Measurements from ENCODE around the gene ADAM19.

The ADAM19 gene

GRCh38 chr5:157575381-157576020 is at the start of gene ADAM19:
Gene ADAM19, minus strand, starts transcription at chr5:157575775. Its CDS starts 79 bp downstream, at chr5:157575696.
- peak; percentile 71 for DNase-seq

GRCh38 chr5:157624144-157624543 is 48.6 kb upstream of the ADAM19 start:
- DNase-seq: no peak

GRCh38 chr5:157620776-157621175 is 45.2 kb upstream of the ADAM19 start:
- no peak for DNase-seq

- no peak for DNase-seq
Observed at GRCh38 chr5:157618191-157618765, 42.7 kb upstream of the ADAM19 start.

- no peak for DNase-seq
Observed at GRCh38 chr5:157616785-157617184, 41.2 kb upstream of the ADAM19 start.

GRCh38 chr5:157613385-157614245 is 38.0 kb upstream of the ADAM19 start:
- no peak for DNase-seq

- DNase-seq: no peak
Observed at GRCh38 chr5:157612581-157612980, 37.0 kb upstream of the ADAM19 start.

GRCh38 chr5:157611571-157612476 is 36.2 kb upstream of the ADAM19 start:
- peak; percentile 73 for DNase-seq

- DNase-seq: no peak
Observed at GRCh38 chr5:157610990-157611389, 35.4 kb upstream of the ADAM19 start.

- DNase-seq: no peak
Observed at GRCh38 chr5:157608972-157609565, 33.5 kb upstream of the ADAM19 start.

- no peak for DNase-seq
Observed at GRCh38 chr5:157607371-157608161, 32.0 kb upstream of the ADAM19 start.

- DNase-seq: no peak
Observed at GRCh38 chr5:157606046-157606445, 30.5 kb upstream of the ADAM19 start.

- no peak for DNase-seq
Observed at GRCh38 chr5:157603333-157604190, 28.0 kb upstream of the ADAM19 start.

- DNase-seq: no peak
Observed at GRCh38 chr5:157602505-157602904, 26.9 kb upstream of the ADAM19 start.

- no peak for DNase-seq
Observed at GRCh38 chr5:157600252-157600651, 24.7 kb upstream of the ADAM19 start.

- DNase-seq: no peak
Observed at GRCh38 chr5:157599565-157599964, 24.0 kb upstream of the ADAM19 start.

GRCh38 chr5:157598350-157598936 is 22.9 kb upstream of the ADAM19 start:
- DNase-seq: no peak

GRCh38 chr5:157597277-157597676 is 21.7 kb upstream of the ADAM19 start:
- no peak for DNase-seq

- no peak for DNase-seq
Observed at GRCh38 chr5:157596487-157596886, 20.9 kb upstream of the ADAM19 start.

Measured in right hindlimb (tissue), 1 donor.